ENCODE measurements around the gene CALR.

- TF ChIP-seq EZH2phosphoT487 (conservative IDR thresholded peaks at IDR 0.05; ENCODE audit: low read length) (no peak), CTCF (IDR thresholded peaks at IDR 0.05; ENCODE audit: insufficient read depth, low read length, poor library complexity, severe bottlenecking) (no peak)
These were observed 17.4 kb upstream of the CALR start for GRCh38 chr19:12921047-12921446.
